GM12865 (cell line): ENCODE results near the gene ARVCF.
A peak's percentile ranks its signal among the peaks of the same experiment; 100 is the strongest.

Experiments used
- DNase-seq: peaks from one replicate; pipeline ENCODE4 v3.0.0; 2010; ENCODE audit warnings: low read depth
- H3K4me3 ChIP-seq: 2 replicates; pipeline ENCODE4 v1.5.1; 2011; ENCODE audit warnings: mild to moderate bottlenecking, low read depth, low read length, control low read depth
- CTCF ChIP-seq: IDR thresholded peaks from 2 replicates; pipeline ENCODE4 v1.5.1; 2011; ENCODE audit warnings: low read length, control low read depth, low read depth, inconsistent platforms; ENCODE audit not compliant: insufficient read depth; ENCODE audit errors: missing control alignments

ARVCF gene

GRCh38 chr22:19984201-19984753 is 32.3 kb downstream of the ARVCF start:
- H3K4me3 ChIP-seq: no peak overlapping the region
- TF ChIP-seq CTCF: no peak
- DNase-seq: peak; percentile 45

- TF ChIP-seq CTCF: no peak
- H3K4me3 ChIP-seq: no peak overlapping the region
- no peak for DNase-seq
Observed at GRCh38 chr22:19983741-19984140, 32.9 kb downstream of the ARVCF start.

GRCh38 chr22:19982991-19983578 is 33.5 kb downstream of the ARVCF start:
- TF ChIP-seq CTCF: no peak
- no peak for DNase-seq
- H3K4me3 ChIP-seq: no peak overlapping the region

GRCh38 chr22:19981961-19982920 is 34.4 kb downstream of the ARVCF start:
- no peak for DNase-seq
- no peak overlapping the region for H3K4me3 ChIP-seq
- no peak for TF ChIP-seq CTCF

- DNase-seq: no peak
- TF ChIP-seq CTCF: no peak
- H3K4me3 ChIP-seq: no peak overlapping the region
Observed at GRCh38 chr22:19981171-19981960, 35.3 kb downstream of the ARVCF start.

- no peak overlapping the region for H3K4me3 ChIP-seq
- no peak for DNase-seq
- no peak for TF ChIP-seq CTCF
Observed at GRCh38 chr22:19980766-19981165, 35.9 kb downstream of the ARVCF start.
